Thyroid gland (tissue), 4 donors: ENCODE results near the gene TMEM229B.

Experiments
- CTCF ChIP-seq, 6 experiments: fragments of 200-600 bp in 3 of 6; fragments of 450-650 bp in 3 of 6; sonication (generic) in 3 of 6; IDR thresholded peaks; one replicate each; pipeline ENCODE4 v1.5.1; 2016 to 2019; ENCODE audit warnings: antibody characterized with exemption in 6 of 6, mild to moderate bottlenecking in 2 of 6, inconsistent platforms in 1 of 6, moderate library complexity in 1 of 6
- POLR2A ChIP-seq, 2 donors: fragments of 450-650 bp; IDR thresholded peaks; one replicate each; pipeline ENCODE4 v1.6.1; 2017; ENCODE audit warnings: antibody characterized with exemption in 2 of 2, mild to moderate bottlenecking in 2 of 2, moderate library complexity in 1 of 2

DNA sequence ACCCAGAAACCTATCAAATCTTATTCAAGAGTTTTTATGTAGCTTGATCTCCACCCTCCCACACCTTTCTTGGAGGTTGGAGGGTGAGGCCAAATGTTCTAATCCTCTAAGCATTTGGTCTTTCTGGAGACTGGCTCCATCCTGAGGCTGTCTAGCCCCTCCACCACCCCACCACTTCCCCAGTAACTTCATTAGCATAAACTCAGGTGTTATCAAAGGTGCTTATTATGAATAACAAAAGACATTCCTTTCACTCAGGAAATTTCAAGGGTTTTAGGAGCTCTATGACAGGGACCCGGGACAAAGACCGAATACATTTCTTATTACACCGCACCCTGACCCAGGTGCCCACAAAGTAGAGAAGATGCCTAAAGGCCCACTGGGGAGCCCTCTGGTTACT lies 2.8 kb upstream of the TMEM229B start:
- TF ChIP-seq POLR2A (IDR thresholded peaks at IDR 0.05) (no peak), CTCF (IDR thresholded peaks at IDR 0.05) (no peak)
